ENCODE results near the gene TCF20. TPM values are rescaled to one million over a fixed set of nuclear protein-coding genes. Genes with fewer than 3 reads are reported as not detected.
A peak's percentile ranks its signal among the peaks of the same experiment; 100 is the strongest.

TCF20 gene
- total and polyA plus RNA-seq, 4 donors: 1.0 to 15.8 (median 9.4) TPM

DNA sequence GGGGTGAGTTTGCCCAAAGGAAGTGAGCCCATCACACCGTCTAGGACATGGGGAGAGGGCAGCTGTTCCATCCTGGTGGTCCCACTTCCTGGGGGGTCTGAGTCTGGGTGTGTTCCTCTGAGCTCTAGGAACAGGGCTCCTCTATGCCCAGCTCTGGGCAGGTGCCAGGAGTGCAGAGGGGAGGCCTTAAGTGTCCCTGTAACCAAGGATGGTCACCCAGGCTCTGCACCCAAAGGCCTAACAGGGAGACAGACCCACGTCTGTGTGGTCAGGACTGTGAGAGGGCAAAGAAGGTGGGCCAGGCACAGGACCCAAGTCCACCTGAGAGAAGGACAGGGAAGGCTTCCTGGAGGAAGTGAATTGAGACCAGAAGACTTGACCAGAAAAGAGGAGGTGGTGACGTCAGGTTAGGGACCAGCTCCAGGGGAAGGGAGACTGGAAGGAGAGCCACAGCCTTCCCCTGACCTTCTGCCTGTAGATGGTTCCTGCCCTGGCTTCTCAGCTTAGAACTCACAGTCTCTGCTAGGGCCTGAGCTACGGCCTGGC lies 11.3 kb upstream of the TCF20 start:
- H3K4me3 ChIP-seq (ENCODE audit: low read depth in 1 of 3, low read length in 3 of 3): no peak overlapping the region
- no peaks in the 10 kb centered on the region for H3K27me3 ChIP-seq (ENCODE audit: control insufficient read depth in 4 of 4, insufficient read depth in 4 of 4, low read length in 3 of 4)
- no peaks in the 10 kb centered on the region for H3K9me3 ChIP-seq (ENCODE audit: control insufficient read depth in 4 of 4, low read length in 3 of 4)
- H3K36me3 ChIP-seq (ENCODE audit: control insufficient read depth in 4 of 4, insufficient read depth in 3 of 4, low read depth in 1 of 4, low read length in 3 of 4): no peaks in the 10 kb centered on the region
- H3K27ac ChIP-seq (ENCODE audit: low read depth in 1 of 2, low read length in 2 of 2): peak overlapping the region; percentile 1 to 18
- no peak for DNase-seq (ENCODE audit: low spot score)
- no peak for TF ChIP-seq JUND (IDR thresholded peaks at IDR 0.05)
- TF ChIP-seq YY1 (IDR thresholded peaks at IDR 0.05): no peak
- no peak for TF ChIP-seq FOXA2 (IDR thresholded peaks at IDR 0.05)
- no peak for TF ChIP-seq HNF4G (IDR thresholded peaks at IDR 0.05)
- TF ChIP-seq GABPA (IDR thresholded peaks at IDR 0.05 in 1 of 2, conservative IDR thresholded peaks at IDR 0.05 in 1 of 2): no peak
- TF ChIP-seq RXRA (IDR thresholded peaks at IDR 0.05): no peak
- TF ChIP-seq REST (IDR thresholded peaks at IDR 0.05): no peak
- no peak for TF ChIP-seq NR2F2 (IDR thresholded peaks at IDR 0.05)
- no peak for TF ChIP-seq EGR1 (IDR thresholded peaks at IDR 0.05; ENCODE audit: low read depth in 2 of 2)
- no peak for TF ChIP-seq CTCF (IDR thresholded peaks at IDR 0.05; ENCODE audit: low read depth, low read length, missing input control)
- no peak for TF ChIP-seq RAD21 (IDR thresholded peaks at IDR 0.05)
- no peak for TF ChIP-seq HNF4A (conservative IDR thresholded peaks at IDR 0.05)
- TF ChIP-seq MAX (IDR thresholded peaks at IDR 0.05): no peak
- no peak for TF ChIP-seq ATF3 (IDR thresholded peaks at IDR 0.05)
- no peak for TF ChIP-seq ZBTB33 (IDR thresholded peaks at IDR 0.05)
- no peak for TF ChIP-seq FOXA1 (IDR thresholded peaks at IDR 0.05)
- TF ChIP-seq TAF1 (conservative IDR thresholded peaks at IDR 0.05): no peak
- 79% methylated on average over 4 of the region's 4 CpGs for WGBS
- H3K9ac ChIP-seq (ENCODE audit: low read depth in 1 of 2, low read length in 2 of 2): no peak overlapping the region
- H3K4me1 ChIP-seq (ENCODE audit: control insufficient read depth in 4 of 4, insufficient read depth in 4 of 4, low read length in 3 of 4): peaks cover 10 to 21% (median 16%) of the 10 kb centered on the region in 4 donors

Measured in liver (tissue), 9 donors.